NCI-H2107 (cell line): ENCODE measurements around the gene SBK2.

Experiments used
- DNase-seq: peaks from one replicate; lab custom pipeline; 2025; lab: John Stamatoyannopoulos, UW

The SBK2 gene

DNA sequence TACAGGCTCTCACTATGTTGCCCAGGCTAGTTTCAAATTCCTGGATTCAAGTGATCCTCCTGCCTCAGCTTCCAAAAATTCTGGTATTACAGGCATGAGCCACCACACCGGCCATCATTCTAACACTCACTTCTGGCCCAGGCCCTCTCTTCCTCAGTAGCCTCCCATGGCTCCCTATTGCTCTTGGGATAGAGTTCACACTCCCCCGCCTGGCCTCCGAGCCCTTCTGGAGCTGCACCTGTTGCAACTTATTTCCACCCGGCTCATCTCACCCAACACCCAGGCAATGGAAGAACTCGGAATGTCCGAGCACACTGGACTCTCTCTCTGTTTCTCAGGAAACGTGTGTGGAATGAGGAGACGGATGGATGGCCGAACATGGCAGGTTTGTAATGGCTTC, 17.4 kb upstream of the SBK2 start:
- no peak for DNase-seq

DNA sequence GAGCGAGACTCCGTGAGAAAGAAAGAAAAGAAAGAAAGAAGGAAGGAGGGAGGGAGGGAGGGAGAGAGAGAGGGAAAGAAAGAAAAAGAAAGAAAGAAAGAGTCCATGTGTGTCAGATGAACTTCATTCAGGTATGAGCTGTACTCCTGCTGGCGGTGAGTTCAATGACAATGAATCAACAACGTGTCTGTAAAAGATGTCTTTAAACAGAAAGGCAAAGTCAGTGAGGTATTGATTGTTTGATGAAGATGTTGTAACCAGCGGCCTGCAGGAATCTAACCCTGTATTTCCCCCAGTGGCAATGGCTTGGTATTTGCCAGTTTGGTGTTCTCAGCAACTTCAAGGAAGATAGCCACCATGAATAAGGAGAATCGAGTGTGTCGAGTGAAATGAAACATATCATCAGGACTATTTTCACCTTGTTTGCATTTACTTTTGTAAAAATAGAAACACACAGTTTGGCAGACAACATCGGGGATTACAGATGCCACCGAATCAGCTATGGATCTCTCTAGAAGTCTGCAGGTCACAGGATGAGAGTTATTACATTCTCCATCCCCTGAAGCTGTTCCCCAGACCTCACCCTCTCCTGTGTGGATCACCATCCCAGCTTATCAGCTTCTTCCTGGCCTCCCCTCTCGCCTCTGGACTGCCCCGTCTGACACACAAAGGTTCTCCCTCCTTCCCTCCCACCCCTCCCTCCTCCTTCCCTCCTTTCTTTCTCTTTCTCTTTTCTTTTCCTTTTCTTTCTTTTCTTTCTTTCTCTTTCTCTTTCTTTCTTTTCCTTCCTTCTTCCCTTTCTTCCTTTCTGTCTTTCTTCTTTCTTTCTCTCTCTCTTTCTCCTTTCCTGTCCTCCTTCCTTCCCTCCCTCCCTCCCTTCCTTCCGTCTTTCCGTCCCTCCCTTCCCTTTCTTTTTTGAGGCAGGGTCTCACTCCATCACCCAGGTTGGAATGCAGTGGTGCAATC, 16.6 kb upstream of the SBK2 start:
- no peak for DNase-seq

DNA sequence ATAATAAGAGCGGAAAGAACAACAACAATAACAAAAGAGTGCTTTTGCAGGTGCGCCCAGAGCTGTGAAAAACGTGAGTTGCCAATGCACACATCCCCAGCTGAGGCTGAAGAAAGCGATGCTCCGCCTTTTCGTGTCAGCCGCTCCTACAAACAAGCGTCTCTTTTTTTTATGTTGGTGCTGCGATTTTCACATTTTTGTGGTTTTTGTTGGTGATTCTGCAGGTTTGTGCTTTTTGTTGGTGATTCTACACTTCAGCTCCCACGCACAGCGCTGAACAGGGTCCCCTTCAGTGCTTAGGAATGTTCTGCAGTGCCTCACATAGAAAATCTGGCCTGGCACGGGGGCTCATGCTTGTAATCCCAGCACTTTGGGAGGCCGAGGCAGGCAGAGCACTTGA, 15.7 kb upstream of the SBK2 start:
- DNase-seq: no peak

DNA sequence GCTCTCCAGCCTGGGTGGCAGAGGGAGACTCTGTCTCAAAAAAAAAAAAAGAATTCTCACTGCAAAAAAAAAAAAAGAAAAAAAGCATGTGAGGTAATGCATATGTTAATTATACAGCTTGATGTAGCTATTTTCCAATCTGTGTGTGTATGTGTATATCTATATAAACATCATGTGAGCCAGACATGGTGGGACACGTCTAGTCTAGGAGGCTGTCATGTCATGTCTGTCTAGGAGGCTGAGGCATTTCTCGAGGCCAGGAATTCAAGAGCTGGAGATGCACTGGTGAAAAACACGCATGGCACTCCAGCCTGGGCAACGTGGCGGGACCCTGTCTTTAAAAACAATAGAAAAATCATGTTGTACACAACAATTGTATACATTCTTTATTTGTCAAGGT, 15.3 kb upstream of the SBK2 start:
- no peak for DNase-seq

DNA sequence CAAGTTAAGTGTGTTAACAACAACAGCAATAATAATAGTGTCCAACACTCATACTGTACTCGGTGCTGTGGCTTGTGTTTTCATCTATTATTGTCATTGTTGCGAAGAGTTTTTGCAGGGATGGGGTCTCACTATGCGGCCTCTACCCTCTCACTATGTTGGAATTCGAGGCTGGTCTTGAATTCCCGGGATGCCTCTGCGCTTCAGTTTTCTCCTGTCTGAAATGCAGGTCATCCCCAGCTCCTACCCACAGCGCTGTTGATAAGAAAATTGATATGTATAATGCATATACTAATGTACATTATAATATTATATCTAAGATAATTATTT, 13.4 kb upstream of the SBK2 start:
- no peak for DNase-seq

DNA sequence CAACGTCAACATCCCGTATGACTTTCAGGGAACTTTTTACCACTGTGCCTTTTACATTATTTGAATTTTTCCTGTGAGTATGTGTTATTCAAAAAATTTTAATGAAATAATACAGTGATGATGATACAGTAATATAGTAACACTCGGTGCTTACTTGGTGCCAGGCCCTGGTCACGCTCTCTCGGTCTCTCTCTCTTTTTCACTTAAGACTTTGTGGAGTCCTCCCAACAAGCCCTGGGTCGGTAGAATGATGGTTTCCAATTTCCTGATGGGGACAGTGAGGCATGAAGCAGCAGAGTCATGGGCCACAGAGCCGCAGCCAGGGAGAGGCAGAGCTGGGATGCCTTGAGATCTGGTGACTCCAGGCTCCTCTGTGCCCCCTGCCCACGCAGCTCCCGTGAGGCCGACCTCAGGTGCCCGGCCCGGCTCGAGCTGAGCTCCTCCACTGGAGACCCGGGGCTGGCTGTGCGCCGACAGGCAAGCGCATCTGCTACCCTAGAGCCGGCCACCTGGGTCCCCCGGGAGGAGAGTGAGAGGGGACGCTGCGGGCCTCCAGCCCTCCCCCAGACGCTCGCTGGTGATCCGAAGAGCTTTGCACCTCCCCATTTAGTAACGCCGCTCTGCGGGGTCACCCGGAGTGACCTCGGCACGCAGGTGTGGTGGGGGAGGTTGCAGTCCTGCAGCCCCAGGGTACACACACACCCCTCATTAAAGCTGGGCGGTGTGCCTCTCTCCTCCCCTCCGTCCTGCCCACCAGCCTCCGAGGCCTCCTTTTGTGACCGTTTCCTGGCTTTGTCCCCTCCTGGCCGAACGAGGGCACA, 12.8 kb upstream of the SBK2 start:
- DNase-seq: peak; percentile 34

DNA sequence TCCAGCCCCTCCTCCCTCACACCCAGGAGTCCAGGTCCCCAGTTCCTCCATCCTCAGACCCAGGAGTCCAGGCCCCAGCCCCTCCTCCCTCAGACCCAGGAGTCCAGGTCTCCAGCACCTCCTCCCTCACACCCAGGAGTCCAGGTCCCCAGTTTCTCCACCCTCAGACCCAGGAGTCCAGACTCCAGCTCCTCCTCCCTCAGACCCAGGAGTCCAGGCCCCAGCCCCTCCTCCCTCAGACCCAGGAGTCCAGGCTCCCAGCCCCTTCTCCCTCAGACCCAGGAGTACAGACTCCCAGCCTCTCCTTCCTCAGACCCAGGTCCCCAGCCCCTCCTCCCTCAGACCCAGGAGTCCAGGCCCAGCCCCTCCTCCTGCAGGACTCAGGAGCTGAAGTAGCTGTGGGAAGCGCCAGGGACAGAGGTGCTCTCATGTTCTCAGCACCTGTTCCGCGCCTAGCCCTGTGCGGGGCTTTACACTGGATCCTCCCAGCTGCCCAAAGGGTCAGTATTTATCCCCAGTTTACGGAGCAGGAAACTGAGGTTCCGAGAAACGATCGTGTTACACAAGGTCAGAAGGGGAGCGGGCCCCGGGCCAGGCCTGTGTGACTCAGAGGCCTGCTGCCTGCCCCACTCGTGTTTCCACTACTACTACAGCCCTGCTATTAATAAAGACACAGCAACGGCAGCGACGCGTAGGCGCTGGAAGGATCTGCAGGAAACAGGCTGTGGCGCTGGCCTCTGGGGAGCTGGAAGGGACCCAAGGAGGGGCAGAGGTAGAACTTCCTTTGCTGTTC, 10.1 kb upstream of the SBK2 start:
- no peak for DNase-seq

DNA sequence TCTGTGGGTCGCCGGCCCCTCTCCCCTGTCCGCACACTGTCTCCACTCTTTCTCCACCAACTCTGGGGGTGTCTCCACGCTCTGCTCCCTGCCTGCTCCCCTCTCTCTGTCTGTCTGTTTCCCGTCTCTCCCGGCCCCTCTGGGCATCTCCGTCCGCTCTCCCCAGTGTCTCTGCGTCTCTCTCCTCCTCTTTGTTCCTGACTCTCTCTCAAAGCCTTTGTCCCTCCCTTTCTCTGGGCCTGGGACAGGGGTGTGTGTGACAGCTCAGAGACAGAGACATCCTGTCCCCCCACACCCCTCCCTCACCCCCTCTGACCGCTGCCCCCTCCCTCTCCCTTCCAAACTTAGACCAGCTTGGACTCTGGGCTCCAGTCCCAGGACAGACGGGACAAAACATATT, 9.1 kb upstream of the SBK2 start:
- no peak for DNase-seq

DNA sequence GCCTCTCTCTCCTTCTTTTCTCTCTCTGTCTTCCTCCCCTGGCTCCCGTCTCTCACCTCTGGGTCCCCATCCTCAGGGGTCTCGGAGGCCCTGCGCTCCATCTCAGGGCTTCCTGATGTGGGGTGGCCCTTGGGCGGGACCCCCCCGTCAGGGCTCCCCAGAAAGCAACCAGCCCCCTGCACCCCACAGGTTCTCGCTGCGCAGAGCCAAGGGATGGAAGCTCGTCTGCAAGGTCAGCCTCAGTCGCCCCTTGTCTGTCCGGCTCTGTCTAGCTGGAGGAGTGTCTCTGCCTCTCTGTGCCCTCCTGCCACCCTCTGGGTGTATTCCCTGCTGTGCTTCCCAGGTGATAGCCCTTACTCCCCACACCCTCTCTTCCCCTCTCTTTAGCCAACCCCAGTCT, 8.5 kb upstream of the SBK2 start, which contains the start of gene SBK3:
Gene SBK3 (minus strand): TSS at position 101 of the 400 bp plus-strand sequence. CDS start 0 bp downstream, at position 101.
- DNase-seq: no peak

DNA sequence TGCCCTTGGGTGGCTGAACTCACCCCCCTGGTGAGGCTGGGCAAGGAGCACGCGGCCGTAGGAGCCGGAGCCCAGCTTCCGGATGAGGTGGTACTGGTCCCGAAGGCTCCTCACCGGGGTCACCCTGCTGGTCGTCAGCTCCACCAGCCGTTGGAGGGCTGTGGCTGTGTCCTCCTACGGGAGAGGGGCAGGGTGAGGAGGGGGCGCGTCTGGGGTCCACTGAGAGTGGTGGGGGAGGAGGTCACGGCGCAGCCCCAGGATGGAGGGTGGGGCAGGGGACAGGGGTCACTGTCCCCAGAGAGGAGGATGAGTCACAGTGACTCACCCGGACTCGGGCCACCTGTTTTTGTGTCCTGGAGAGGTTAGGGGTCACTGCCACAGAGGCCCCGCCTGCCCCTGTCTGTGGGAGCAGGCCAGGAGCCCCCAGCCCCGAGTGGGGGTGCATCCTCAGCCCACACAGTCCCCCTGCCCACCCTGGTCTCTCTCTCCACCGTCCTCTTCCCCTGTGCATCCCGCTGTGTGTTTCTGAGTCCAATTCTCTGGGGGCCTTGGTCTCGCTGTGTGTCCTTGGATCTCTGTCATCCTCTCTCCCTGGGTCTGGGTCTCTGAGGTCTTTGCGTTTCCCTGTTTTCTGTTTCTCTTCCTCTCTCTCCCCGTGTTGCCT, 8.0 kb upstream of the SBK2 start:
- no peak for DNase-seq

DNA sequence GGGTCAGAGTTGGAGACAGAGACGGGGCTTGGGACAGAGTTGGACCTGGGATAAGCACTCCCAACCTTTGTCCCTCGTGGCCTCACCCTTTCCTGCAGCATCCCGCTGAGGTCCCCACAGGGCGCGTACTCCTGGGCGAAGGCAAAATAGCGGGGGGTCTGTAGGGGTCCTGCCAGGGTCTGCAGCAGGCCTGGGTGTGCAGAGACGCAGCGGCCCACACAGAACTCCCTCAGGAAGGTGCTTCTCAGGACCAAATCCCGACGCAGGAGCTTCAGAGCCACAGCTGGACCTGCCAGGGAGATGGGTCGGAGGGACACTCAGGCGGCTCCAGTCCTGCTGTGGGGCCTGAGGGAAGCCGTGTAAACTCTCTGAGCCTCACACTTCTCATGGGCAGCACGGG, 7.1 kb upstream of the SBK2 start:
- no peak for DNase-seq

DNA sequence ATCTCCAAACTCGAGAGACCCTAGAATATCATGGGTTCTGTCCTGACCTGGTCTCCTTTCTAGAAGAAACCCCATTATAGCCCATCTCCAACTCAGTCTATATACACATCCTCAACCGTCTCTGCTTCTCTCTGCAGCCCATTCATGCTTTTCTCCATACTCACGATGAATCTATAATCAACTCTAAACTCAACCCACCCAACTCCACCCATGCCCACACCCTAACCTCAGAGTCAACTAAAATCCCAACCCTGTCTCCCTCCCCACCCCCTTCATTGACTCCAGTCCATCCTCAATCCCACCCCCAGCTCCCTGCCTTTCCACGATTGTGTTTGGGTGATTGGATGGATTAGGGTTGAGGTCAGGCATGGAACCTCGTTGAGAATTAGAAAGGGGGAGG, 6.6 kb upstream of the SBK2 start:
- no peak for DNase-seq

DNA sequence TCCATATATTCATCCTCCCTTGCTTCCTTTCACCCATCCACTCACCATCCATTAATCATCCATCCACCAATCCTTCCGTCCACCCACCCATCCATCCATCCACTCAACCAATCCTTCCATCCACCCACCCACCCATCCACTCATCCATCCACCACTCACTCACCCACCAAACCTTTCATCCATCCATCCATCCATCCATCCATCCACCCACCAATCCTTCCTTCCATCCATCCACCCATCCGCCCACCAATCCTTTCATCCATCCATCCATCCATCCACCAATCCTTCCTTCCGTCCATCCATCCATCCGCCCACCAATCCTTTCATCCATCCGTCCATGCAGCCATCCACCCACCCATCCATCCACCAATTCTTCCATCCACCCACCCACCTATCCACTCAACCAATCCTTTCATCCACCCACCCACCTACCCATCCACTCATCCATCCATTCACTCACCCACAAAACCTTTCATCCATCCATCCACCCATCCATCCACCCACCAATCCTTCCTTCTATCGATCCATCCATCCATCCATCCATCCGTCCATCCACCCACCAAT, 5.4 kb upstream of the SBK2 start:
- DNase-seq: no peak

DNA sequence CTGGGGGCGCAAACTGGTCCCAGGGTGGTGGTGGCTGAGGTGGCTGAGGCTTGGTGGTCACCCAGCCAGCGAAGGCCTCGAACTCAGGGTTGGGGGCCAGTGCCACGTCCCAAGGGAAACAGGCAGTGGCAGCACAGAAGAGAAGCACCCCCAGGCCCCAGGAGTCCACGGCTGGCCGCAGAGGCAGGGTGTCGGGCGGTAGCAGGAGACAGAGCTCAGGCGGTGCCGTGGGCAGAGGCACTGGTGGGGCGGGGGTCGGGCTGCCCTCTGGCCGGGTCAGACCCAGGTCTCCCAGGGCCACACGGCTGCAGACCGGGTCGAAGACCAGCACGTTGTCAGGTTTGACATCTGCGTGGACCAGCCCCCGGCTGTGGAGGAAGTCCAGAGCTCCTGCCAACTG, 4.2 kb upstream of the SBK2 start:
- no peak for DNase-seq

DNA sequence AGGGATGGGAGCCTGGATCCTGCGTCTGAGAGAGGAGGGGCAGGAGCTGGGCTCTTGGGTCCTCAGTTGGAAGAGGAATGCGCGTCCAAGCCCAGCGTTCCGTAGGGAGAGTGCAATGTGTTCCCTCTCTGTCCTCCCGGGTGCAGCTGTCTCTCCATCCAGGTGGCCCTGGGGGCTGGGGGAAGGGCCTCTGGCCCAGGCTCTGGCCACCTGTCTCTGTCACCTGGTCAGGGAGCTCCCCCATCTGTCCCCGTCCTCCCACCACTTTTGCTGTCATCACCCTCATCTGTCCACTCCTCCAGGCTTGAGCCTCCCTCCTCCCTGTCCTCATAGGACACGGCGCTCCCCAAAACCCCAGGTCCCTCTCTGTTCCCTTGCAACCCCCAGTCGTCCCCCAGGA, 3.7 kb upstream of the SBK2 start:
- DNase-seq: no peak

DNA sequence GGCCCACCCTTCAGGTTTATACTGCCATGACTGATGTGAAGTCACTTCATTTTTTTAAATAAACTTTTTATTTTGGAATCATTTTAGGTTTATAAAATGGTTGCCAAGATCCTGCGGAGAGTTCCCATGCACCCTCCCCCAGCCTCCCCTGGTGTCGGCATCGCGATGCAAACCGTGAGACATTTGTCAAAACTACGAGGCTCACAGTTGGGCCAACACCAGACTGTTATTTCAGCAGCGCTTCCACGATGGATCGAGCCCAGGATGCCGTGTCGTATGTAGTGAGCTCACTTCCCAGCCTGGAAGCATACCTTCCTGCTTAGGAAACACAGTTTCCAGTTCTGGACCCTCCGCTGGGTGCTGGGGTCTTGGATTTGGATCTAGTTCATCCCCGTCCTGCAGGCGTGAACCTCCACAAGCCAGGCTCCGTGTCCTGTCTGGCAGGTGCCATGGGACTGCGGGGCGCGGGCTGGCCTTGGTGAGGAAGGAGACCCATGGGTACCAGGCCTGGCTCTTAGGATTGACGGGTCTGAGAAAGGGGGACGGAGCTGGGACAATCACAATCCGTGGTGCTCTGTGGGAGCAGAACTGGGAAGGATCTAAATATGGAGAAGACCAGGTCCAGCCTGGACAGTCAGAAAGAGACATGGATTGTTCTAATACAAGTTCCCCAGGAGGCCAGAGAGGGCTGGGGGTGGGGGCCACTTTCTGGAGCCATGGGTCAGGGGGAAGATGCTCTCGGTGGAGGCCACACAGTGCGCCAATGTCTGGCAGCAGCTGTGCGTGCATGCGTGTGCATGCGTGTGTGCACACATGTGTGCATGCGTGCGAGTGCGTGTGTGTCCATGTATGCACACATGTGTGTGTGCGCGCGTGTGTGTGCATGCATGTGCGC, 2.4 kb upstream of the SBK2 start:
- no peak for DNase-seq

DNA sequence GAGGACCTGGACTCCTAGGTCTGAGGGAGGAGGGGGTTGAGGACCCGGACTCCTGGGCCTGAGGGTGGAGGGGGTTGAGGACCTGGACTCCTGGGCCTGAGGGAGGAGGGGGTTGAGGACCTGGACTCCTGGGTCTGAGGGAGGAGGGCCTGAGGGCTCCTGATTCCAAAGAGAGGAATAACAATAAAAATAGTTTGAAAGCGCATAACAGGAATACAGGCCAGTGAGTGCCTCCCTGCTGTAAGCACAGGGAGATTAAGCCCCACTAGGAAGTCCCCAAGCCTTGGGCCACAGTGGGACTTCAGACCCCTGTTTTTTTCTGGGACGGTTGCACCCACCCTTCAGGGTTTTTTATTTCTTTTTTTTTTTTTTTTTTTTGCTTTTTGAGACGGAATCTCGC, 1.2 kb upstream of the SBK2 start:
- DNase-seq: no peak

DNA sequence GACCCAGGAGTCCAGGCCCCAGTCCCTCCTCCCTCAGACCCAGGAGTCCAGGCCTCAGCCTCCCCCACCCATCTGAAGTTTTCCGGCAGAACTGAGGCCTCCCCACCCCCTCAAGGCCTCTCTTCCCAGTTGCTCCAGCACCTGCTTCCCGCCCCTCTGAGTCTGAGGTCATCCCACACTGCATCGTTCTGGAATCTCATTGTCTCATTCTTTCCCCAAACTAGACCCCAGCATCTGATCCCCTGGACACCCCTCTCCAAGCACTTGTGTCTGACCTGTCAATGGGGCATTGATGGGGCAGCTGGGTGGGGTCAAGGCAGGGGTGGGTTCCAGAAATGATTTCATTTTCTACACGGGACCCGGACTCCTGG, 793 bp upstream of the SBK2 start:
- DNase-seq: no peak

DNA sequence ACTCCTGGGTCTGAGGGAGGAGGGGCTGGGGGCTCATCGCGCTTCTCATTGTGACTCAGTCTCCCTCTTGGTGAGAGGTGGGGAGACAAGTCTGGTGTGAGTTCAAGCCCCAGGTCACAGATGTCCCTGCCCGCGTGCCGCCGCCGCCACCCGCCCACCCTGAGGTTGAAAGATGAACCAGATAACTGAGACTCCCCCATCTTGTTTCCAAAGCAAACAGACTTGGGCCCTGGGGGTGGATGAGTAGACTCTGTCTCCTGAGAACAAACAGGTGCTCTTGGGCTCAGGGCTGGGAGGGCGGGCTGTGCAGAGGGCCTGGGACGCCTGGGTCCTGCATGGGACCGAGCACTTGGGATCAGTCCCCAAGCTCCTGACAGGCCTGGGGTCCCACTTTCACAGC, 567 bp downstream of the SBK2 start:
- DNase-seq: no peak

DNA sequence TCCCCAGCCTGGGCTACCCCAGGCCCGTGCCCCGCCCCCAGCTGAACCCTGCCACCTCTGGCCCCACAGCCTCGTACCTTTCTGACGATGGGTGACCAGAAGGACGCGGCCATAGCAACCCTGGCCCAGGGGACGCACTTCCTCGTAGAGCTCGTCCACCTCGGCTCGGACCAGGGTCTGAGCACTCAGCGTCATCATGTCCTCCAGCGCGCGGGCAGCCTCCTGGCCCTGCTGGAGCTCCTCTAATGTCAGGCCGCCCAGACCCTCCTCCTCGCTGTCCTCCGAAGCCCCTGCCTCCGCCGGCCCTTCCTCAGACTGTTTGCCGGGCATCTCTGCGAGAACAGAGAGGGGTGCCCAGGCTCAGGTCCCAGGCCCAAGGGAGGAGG, 975 bp downstream of the SBK2 start:
- DNase-seq: no peak
